GM19438 (cell line): ENCODE results near the gene RHCE.
"Not testable (repeated sequence)": the region's sequence is repeated elsewhere in the genome, so short reads cannot be mapped to it uniquely, and the experiment has no call there.

Experiments used
- ATAC-seq: cut with Tn5 transposase; IDR thresholded peaks from one replicate; pipeline ENCODE4 v1.9.1; 2021; ENCODE audit warnings: low read depth; ENCODE audit not compliant: unreplicated experiment

The RHCE gene

DNA sequence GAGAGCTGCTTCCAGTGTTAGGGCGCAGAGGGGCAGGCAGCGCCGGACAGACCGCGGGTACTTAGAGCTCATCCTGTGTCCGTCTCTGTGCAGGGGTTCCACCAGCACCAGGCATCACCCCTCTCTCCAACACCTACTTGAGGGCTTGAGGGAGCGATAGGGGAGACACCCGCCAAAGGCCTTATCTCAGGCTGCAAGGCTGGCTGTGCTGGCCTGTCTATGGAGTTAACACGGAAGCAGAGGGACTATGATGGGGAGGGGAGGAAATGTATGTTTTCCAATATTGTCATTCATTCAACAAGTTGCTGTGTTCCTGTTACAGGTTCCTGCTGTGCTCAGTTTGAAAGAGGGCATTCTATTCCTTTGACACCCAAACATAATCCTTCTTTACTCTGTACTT lies at the start of gene RHCE:
RHCE (minus strand) TSS at position 111 of the 400 bp plus-strand sequence; CDS start at position 72, 39 bp downstream.
- not testable (repeated sequence) for ATAC-seq

DNA sequence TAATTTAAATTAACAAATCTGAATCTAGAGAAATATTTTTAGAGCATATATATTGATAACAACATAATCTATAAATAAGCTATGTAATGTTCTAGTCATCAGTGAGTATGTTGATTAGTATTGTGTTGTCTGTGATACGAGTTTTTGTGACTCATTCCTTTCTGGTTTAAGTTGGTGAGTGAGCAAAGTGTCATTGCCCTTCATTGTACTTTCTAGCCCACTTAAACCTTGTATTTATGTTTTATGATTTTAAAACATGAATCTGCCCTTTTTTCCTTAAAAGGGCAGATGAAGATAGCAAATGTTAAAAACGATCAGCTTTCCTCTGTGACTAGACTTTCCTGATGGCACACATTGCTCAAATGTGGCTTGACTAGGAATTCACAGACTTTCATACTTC lies 48.6 kb upstream of the RHCE start:
- no peak for ATAC-seq

DNA sequence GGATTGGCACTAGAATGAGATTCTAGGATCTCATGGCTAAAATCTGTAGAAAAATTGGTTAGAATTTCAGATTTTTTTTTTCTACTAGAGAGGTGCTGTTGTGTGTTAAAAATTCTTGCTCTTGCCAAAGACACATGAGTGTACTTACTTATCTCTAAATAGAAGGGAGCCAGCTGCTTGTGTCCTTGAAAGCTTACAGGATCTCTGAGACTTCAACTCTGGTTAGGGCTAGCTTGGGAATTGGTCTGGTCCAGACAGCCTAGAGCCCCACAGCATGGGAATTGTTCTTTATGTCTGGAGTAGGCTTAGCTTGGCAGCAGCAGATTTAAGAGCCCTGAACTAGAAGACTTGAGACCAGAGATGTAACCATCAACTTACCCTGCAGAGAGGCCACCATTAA lies 47.4 kb upstream of the RHCE start:
- ATAC-seq = no peak

DNA sequence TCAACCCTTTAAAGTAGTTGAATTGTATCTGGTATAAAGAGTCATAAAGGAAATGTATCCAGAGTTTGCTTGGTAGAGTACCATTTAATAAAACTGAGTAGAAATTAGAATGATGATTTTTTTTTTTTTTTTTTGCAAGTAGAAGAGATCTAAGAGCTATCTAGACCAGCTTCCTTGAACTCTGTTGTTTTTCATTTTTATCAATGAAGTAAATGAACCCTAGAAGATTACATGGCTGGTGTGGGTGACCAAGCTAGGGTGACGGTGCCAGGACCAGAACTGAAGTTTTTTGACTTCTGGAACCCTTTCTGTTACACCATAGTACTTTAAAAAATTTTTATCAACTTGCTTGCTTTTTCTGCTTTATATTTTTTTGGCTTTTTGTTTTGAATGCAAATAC lies 47.0 kb upstream of the RHCE start:
- no peak for ATAC-seq

DNA sequence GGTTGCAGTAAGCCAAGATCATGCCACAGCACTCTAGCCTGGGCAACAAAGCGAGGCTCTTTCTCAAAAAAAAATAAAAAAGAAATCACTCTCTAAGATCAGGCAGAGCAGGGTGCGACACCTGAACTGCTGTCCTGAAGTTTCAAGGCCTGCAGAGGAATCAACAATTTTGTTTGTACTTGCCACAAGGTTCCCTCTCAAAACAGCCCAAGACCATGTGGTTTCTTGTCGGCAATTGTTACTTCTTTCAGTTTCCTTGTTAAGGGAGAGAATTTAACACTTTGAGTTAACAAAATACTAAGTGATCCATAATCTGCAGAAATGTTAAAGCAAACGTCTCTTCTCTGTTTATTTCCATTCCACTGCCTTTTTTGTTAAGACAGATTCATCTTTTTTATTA lies 46.6 kb upstream of the RHCE start:
- ATAC-seq = no peak

DNA sequence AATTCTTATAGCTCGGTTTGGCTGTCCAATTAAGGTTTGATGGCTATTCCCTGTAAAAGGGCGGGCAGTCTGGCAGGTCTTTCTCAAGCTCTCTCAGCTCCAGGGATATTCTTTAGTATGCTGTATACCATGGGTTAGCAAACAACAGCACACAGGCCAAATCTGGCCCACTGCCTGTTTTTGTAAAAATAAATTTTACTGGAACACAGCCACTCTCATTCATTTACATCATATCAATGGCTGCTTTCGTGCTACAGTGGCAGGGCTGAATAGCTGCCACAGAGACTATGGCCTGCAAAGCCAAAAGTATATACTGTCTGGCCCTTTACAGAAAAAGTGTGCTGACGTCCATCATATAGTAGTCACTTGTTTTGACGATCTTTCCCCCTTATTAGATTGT lies 42.1 kb upstream of the RHCE start:
- no peak for ATAC-seq

DNA sequence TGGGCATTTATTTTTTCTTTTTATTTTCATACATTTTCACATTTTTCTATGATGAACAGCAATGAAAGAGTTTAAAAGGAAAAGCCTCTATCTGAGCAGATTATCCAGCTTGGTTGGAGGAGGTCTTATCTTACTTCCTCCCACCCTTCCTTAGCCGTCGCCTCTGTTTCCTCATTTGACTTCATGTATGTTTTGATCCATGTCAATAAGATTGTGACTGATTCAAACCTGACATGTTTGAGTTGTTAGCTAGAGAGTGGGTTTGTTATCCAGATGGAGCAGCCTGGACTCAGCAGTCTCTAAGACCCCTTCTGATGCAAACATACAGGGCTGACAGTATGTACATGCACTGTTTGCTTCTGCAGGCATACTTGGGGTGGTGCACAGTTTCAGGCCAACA lies 41.2 kb upstream of the RHCE start:
- no peak for ATAC-seq

DNA sequence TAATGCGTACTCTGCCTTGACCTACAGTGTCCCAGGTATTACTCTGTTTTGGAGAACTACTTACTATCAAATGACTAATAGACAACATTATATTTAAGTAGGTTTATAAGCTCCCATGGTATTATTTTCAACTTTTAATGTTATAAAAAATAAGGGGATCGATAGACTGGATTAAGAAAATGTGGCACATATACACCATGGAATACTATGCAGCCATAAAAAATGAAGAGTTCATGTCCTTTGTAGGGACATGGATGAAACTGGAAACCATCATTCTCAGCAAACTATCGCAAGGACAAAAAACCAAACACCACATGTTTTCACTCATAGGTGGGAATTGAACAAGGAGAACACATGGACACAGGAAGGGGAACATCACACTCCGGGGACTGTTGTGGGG lies 40.2 kb upstream of the RHCE start:
- not testable (repeated sequence) for ATAC-seq

DNA sequence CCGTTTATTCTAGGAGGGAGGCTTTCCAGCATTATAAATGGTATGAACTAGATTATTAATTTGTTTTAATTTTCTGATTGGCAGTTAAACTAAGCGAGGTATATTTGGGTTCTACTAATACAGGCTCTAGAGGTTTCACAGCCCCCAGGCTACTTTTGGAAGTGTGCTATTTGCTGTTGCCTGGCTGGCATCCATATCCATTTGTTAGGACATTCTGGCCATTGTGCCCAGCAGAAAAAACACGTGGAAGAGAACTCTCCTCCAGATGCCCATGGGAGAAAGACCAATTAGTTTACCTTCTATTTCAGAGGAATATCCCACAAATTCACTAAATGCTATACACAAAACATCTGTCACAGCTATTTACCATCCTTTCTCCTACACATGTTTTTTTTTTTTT lies 39.4 kb upstream of the RHCE start:
- no peak for ATAC-seq

DNA sequence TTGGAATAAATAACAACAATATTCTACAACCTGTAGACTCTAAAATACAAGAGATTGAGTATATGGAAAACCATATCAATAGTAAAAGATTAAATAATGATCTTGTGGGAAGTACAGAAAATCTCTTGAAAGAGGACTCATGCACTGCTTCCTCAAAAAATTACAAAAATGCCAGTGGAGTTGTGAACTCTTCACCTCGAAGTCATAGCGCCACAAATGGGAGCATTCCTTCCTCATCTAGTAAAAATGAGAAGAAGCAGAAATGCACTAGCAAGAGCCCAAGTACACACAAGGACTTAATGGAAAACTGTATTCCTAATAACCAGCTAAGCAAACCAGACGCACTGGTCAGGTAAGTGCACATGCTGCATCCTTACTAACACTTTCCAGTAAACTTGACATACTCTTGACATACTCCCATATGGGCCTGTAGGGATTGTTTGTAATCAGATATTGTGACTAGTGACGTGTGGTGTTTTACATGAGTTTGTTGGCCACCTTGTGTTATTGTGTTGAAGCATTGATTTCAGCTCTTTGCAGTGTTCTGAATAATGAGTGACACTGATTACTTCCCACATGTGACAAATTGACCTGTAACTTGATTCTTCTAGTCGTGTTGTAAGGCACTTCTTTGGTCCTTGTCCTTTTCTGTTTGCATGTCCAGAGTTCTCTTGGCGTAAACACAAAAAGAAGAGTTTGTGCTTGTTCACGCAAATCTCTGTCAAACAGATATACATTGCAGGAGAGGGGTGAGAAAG lies 38.1 kb upstream of the RHCE start:
- no peak for ATAC-seq

DNA sequence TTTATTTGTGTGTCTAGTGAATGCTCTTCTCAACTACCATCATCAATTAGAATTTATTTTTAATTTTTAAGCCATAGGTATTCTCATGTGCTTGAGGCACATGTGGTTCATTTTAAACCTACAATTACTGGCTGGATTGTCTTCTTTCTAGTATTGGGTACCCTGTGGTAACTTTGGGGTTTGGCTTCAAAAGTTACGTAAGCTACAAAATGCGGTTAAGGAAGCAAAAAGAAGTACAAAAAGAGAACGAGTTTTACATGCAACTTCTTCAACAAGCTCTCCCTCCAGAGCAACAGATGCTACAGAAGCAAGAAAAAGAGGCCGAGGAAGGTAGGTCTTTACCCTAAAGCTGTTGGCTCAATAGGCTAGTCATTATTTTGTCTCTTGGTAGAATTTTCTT lies 35.9 kb upstream of the RHCE start:
- no peak for ATAC-seq

DNA sequence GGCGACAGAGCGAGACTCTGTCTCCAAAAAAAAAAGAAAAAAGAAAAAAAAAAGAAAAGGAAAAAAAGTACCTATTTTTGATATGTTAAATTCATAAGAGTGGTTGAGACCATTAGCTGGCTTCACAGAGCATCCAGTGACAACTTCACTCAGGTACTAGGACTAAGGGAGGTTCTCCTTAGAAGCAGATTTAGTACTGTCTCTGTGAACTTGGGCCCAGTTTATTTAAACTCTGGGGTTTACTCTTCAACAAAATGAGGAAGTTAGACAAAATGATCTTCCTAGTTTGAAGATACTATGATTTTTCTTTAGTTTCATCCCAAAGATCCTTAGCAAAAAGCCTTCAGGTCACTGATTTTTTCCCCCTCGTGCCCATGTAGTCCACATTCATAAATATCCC lies 31.3 kb upstream of the RHCE start:
- ATAC-seq = no peak

DNA sequence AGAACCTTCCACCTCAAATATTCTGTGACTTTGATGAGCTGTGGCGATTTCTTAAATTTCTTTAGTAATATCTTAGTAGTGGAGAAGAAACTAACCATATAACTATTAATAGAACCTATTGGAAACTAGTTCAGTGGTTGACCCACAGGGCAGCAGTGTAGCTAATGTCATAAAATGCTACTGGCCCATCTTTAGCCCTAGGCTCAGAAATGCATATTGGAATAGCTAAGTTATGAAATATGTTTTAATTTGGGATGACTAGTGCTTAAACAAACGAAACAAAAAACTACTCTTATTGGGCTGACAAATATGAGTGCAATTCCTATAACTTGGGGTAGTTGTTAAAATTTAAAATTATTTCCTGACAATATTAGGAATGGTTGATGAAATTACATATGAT lies 30.3 kb upstream of the RHCE start:
- no peak for ATAC-seq

DNA sequence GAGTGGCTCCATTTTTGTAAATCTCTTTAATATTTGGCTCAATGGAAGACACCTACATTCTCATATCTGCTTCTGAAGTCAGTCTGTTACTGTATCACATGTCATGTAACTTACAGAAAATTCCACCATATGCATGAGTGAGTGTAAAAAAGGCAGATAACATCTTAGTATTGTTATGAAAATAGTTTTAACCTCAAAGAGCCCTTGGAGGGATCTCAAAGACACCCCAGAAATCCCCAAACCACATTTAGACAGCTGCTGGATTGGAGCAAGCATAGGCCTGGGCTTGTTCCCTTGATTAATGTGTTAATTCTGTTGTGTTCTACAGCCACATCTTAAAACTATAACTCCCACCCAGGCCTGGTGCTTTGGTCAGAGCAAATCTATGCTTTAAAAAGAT lies 26.9 kb upstream of the RHCE start:
- no peak for ATAC-seq

DNA sequence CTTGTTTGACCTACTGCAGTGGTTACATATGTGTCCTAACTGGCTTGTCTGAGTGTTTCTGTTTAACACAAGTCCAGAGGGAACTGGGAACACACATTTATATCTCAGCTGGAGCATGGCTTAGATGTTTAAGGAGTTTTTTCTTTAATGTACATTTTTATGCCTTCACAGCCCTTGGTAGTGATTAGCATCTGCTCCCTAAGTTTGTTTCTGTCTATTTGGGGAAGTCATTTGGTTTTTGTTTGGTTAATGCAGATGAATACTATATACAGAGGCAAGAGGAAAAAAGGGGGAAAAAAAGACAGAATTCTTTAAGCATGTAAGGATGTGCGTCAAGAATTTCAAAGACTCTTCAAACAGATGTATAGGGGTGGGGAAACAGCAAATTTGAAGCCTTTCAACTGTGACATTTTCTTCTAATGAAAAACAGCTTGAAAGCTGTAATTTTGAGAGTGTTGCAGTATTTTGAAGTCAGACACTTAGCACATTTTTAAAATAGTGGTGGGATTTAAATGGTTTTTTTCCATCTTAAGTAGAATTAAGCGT lies 25.4 kb upstream of the RHCE start:
- ATAC-seq = no peak

DNA sequence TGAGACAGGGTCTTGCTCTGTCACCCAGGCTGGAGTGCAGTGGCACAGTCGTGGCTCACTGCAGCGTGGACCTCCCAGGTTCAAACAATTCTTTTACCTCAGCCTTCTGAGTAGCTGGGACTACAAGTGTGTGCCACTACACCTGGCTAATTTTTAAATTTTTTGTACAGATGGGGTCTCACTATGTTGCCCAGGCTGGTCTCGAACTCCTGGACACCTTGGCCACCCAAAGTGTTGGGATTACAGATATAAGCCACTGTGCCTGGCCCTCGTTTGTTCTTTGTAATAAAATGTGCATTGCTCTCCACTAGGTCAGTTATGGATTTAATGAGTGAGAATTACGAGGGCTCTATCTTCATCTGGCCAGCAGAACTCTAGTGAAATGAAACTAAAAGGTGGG lies 24.0 kb upstream of the RHCE start:
- not testable (repeated sequence) for ATAC-seq

DNA sequence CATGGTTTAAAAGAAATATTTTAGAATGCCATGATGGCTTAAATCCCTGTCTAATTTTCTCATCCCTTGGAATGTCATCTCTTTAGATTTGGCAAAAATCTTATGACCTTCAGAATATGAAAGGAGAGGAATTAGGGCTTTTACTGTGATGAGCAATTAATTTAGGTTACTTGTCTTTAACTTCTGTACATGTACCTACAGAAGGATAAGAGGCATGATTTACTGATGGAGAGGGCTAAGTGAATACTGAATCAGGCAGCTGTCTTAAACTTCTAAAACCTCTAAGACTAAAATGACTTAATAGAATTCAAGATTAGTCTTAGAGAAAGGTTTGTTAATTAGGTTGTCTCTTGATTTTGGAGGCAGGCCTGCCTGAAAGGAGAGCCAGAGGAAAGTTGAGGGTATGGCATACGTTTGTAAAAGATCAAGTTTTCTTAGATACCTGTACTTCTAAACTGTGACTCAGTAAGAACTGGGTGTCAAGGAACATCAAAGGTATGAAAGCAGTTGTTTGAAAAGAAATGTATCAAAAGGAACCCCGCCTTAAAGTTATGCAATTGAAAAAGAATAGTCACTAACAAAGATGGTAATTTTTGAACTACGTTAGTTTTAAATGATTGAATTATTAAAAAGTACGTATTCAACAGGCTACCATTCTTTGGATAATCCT lies 22.5 kb upstream of the RHCE start:
- no peak for ATAC-seq

DNA sequence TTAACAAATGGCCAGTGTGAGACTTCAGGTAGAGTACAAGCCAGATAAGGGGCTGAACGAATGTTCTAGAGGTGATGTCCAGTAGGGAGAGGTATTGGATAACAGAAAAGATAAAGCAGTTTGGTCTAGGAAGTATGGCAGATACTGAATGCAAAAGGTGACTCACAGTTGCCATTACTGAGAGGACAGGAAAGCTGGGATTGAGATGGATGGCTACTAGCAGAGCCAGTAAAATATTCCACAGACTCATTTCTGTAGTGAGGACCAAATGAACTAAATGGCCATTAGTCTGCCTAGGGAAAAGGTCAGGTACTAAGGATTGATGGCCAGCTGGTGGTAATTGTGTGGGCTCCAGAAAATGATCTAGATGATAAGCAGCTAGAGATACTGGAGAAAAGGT lies 21.6 kb upstream of the RHCE start:
- no peak for ATAC-seq

DNA sequence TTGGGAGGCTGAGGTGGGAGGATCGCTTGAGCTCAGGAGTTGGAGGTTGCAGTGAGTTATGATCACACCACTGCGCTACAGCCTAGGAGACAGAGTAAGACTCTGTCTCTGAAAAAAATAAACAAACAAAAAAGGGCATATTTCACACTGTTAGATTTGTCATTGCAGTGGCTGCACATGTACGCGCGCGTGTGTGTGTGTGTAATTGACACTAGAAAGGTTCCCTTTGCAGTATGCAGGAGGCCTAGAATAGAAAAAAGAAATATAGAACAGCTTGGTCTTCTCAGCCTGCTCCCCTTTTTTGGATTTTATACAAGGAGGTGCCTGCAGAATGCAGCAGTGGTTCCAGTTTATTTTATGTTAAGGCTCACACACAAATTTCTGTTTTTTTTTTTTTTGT lies 18.7 kb upstream of the RHCE start:
- ATAC-seq = no peak

DNA sequence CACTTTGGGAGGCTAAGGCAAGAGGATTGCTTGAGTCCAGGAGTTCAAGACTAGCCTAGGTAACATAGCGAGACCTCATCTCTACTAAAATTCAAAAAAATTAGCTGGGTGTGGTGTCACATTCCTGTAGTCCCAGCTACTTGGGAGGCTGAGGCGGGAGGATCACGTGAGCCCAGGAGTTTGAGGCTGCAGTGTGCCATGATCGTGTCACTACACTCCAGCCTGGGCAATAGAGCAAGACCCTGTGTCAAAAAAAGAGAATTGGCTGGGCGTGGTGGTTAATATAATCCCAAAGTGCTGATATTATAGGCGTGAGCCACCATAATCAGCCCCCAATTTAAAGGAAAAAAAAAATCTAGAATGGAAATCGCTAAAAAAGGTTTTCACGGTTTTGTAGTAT lies 17.0 kb upstream of the RHCE start:
- no peak for ATAC-seq

DNA sequence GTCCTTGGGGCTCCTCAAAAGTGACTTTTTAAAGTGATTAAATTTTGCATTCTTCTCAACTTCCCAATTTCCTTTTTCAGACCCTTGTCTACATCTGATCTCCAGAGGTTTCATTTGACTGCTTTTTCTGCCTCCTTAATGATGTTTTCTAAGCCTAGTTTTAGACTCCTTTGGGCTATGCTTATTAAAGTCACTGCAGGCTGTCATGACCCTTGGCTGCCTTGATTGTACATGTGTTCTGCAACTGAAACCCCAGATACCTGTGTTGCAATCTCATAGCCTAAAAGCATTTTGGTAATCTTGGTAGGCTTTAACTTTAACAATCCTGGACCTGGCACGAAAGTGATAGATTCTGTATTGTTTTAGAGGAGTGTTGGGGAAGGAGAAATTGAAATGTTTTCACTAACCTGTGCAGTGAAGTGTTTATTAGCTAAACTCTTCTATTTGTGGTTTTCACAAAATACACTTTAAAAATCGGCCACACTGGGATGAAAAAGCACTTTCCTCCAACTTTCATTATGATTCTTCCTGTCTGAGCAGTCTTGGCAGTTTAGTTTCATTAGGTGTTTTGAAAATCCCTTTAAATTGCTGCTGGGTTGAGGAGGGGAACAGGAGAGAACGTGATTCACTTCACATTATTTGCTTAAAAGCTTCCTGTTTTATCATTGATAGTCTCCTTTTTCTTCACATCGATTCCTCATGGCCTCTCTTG lies 14.9 kb upstream of the RHCE start:
- no peak for ATAC-seq
